HEK293T (cell line): ENCODE measurements around the gene SLC16A3.

ENCODE experiments used
- CTCF ChIA-PET: fragments of 350-600 bp; formaldehyde crosslinking; extraction: SDS; loops from one replicate; lab custom pipeline; 2021; ENCODE audit warnings: antibody characterized with exemption, inconsistent platforms; lab: Yijun Ruan, JAX
- POLR2A ChIA-PET: fragments of 350-600 bp; formaldehyde crosslinking; extraction: SDS; loops from one replicate; lab custom pipeline; 2020; ENCODE audit warnings: antibody characterized with exemption, inconsistent platforms; lab: Yijun Ruan, JAX
- DNase-seq: peaks from one replicate; pipeline ENCODE4 v3.0.0; 2012; ENCODE audit warnings: mixed read lengths; ENCODE audit errors: extremely low spot score
- ARNT ChIP-seq: fragments of 450-650 bp; IDR thresholded peaks from 2 replicates; pipeline ENCODE4 v1.6.1; 2017; ENCODE audit warnings: mild to moderate bottlenecking
- BHLHE40 ChIP-seq: fragments of 450-650 bp; IDR thresholded peaks from 2 replicates; pipeline ENCODE4 v1.6.1; 2016; ENCODE audit warnings: mild to moderate bottlenecking, moderate library complexity, borderline replicate concordance
- CTBP1 ChIP-seq: fragments of 450-650 bp; IDR thresholded peaks from 2 replicates; pipeline ENCODE4 v1.6.1; 2016; ENCODE audit warnings: borderline replicate concordance
- ELF4 ChIP-seq: fragments of 450-650 bp; IDR thresholded peaks from 2 replicates; pipeline ENCODE4 v1.6.1; 2017; ENCODE audit warnings: antibody characterized with exemption
- FOXA1 ChIP-seq: fragments of 450-650 bp; IDR thresholded peaks from 2 replicates; pipeline ENCODE4 v1.6.1; 2016; ENCODE audit warnings: mild to moderate bottlenecking
- FOXK2 ChIP-seq: fragments of 450-650 bp; IDR thresholded peaks from 2 replicates; pipeline ENCODE4 v1.6.1; 2016; ENCODE audit warnings: mild to moderate bottlenecking
- FOXM1 ChIP-seq: fragments of 450-650 bp; IDR thresholded peaks from 2 replicates; pipeline ENCODE4 v1.6.1; 2017; ENCODE audit warnings: mild to moderate bottlenecking, borderline replicate concordance
- HDGF ChIP-seq: fragments of 450-650 bp; IDR thresholded peaks from 2 replicates; pipeline ENCODE4 v1.6.1; 2017; ENCODE audit warnings: antibody characterized with exemption, borderline replicate concordance
- L3MBTL2 ChIP-seq: fragments of 450-650 bp; conservative IDR thresholded peaks from 2 replicates; pipeline ENCODE4 v1.6.1; 2016; ENCODE audit warnings: mild to moderate bottlenecking
- LEF1 ChIP-seq: fragments of 450-650 bp; IDR thresholded peaks from 2 replicates; pipeline ENCODE4 v1.6.1; 2017; ENCODE audit warnings: mild to moderate bottlenecking, borderline replicate concordance
- NFRKB ChIP-seq: fragments of 450-650 bp; IDR thresholded peaks from 2 replicates; pipeline ENCODE4 v1.6.1; 2016; ENCODE audit warnings: mild to moderate bottlenecking, moderate library complexity
- SP1 ChIP-seq: fragments of 450-650 bp; IDR thresholded peaks from 2 replicates; pipeline ENCODE4 v1.6.1; 2017
- SUZ12 ChIP-seq: fragments of 450-650 bp; IDR thresholded peaks from 2 replicates; pipeline ENCODE4 v1.6.1; 2016; ENCODE audit warnings: mild to moderate bottlenecking
- TARDBP ChIP-seq: fragments of 450-650 bp; IDR thresholded peaks from 2 replicates; pipeline ENCODE4 v1.6.1; 2016
- ZNF384 ChIP-seq: fragments of 450-650 bp; IDR thresholded peaks from 2 replicates; pipeline ENCODE4 v1.6.1; 2016
- TF ChIP-seq, protein P1 (sequence below): fragments of 450-650 bp; IDR thresholded peaks from 2 replicates; pipeline ENCODE4 v1.6.1; 2016

Gene SLC16A3

DNA sequence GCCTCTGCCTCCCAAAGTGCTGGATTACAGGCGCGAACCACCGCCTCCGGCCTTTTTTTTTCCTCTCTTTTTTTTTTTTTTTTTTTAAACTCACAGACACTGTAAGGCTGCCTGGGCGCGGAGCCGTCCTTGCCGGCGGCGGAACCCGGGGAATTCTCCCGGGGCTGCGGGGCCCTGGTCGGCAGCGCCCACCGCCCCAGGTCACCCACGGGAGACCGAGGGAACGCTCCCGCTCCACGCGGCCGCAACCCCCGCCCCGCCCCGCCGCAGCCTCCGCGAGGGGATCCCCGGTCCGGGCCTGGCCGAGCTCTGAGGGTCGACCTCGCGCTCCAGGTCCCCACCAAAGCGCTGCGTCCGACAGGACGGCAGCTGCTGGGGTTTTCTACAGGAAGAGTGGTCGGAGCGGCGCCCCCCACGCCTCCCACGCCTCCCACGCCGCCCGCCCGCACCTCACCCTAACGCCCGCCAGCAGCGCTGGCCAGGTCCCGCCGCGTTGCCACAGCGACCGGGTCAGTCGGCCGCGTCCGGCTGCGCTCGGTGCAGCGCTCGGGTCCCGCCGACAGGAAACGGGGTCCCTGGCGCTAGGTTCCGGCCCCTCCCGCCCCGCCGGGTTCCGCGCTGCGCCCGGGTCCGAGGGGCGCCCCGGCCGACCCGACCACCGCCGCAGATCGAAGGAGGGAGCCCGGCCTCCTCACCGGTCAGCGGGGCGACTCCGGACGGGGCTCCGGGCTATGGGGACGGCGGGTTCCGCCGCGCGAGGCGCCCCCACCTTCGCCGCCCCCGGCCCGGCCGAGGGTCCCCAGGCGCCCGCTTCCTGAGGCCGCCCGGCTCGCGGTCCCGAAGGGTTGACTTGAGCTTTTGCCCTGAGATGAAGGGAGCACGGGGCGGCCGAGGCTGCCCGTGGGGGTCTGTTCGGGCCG lies 16.3 kb upstream of the SLC16A3 start, which contains the start of gene CCDC57:
CCDC57 (minus strand) TSS at position 512 of the 920 bp plus-strand sequence. CDS start 10,898 bp downstream, outside the sequence.
- ChIA-PET CTCF (interaction anchor here (0.8 kb wide), 1 partner anchor 83 kb away, joined by 5 read pairs; no protein-coding TSS in a partner anchor), POLR2A (interaction anchor here (0.5 to 1.5 kb wide), 4 partner anchors 12 to 182 kb away, joined by 3 to 5 read pairs (median 4); no protein-coding TSS in a partner anchor)
- TF ChIP-seq ZNF384 (peak; percentile 92), TARDBP (peak; percentile 41; the same call in 1 of the 2 replicates), FOXM1 (peak; percentile 81; the same call in 1 of the 2 replicates), LEF1 (peak; percentile 85), L3MBTL2 (no peak), ARNT (peak; percentile 70; the same call in 1 of the 2 replicates), ELF4 (no peak)
- peak; percentile 94 for DNase-seq

- CTCF ChIA-PET, result interaction anchor here (0.5 kb wide), 1 partner anchor 180 kb away, joined by 3 read pairs; no protein-coding TSS in a partner anchor
- POLR2A ChIA-PET, result interaction anchor here (1.2 to 2.4 kb wide), 5 partner anchors 7 to 28 kb away, joined by 4 to 6 read pairs (median 5); no protein-coding TSS in a partner anchor
- peak; percentile 79 for DNase-seq
- TF ChIP-seq ELF4 (no peak), FOXA1 (no peak), SP1 (no peak), NFRKB (no peak)
Observed at GRCh38 chr17:82213251-82214011, 15.4 kb upstream of the SLC16A3 start.

GRCh38 chr17:82214012-82214628 lies 14.7 kb upstream of the SLC16A3 start:
- no peak for DNase-seq
- ChIA-PET CTCF (interaction anchor here (0.5 kb wide), 1 partner anchor 180 kb away, joined by 3 read pairs; no protein-coding TSS in a partner anchor), POLR2A (interaction anchor here (0.7 to 2.4 kb wide), 4 partner anchors 8 to 115 kb away, joined by 3 to 6 read pairs (median 4); no protein-coding TSS in a partner anchor)
- no peak for TF ChIP-seq L3MBTL2
- no peak for TF ChIP-seq HDGF
- no peak for TF ChIP-seq FOXK2
- TF ChIP-seq TARDBP, result no peak
- TF ChIP-seq, protein P1, sequence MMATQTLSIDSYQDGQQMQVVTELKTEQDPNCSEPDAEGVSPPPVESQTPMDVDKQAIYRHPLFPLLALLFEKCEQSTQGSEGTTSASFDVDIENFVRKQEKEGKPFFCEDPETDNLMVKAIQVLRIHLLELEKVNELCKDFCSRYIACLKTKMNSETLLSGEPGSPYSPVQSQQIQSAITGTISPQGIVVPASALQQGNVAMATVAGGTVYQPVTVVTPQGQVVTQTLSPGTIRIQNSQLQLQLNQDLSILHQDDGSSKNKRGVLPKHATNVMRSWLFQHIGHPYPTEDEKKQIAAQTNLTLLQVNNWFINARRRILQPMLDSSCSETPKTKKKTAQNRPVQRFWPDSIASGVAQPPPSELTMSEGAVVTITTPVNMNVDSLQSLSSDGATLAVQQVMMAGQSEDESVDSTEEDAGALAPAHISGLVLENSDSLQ, result no peak
- TF ChIP-seq CTBP1, result no peak
- TF ChIP-seq BHLHE40, result no peak
- no peak for TF ChIP-seq FOXM1
- no peak for TF ChIP-seq ELF4
- TF ChIP-seq SP1, result no peak
- TF ChIP-seq NFRKB, result no peak
- TF ChIP-seq LEF1, result no peak
- no peak for TF ChIP-seq ARNT
- TF ChIP-seq ZNF384, result no peak
- no peak for TF ChIP-seq SUZ12
- TF ChIP-seq FOXA1, result no peak

DNA sequence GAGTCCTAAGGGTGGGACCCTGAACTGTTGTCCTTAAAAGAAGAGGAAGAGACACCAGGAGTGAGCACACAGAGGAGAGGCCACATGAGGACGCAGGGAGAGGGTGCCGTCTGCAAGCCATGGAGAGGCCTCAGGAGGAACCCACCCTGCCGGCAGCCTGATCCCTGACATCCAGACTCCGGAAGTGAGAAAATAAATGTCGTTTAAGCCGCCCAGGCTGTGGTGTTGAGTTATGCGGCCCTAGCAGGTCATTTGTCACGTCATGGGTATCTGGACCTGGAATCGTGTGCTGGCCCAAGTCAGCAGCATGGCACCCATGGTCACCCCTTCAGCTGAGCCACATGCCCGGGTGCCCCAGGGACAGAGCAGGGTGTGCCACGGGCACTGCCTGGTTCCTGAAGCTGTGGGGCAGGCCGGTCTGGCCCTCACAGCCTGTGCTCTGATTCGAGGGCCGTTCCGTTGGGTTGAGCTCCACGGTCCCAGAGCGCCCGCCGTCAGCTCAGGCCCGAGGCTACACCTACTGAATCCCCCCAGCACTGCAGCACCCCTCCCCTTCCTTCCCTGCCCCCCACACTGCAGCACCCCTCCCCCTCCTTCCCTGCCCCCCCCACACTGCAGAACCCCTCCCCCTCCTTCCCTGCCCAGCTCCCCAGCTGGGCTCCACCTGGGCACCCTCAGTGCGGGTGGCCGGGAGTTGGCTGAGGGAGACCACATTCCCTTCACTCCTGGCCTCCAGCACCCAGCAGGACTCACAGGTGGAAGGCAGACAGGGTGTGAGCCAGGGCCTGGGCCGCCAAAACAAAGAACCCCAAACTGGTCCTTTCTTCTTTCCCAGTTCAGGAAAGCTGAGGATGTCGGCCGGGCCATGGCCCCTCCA lies 13.5 kb upstream of the SLC16A3 start:
- CTCF ChIA-PET, result no interaction called here

GRCh38 chr17:82215972-82216300 lies 12.9 kb upstream of the SLC16A3 start:
- ChIA-PET CTCF (interaction anchor here (0.5 kb wide), 1 partner anchor 1431 kb away, joined by 3 read pairs; no protein-coding TSS in a partner anchor), POLR2A (interaction anchor here (2.4 kb wide), 1 partner anchor 10 kb away, joined by 6 read pairs; no protein-coding TSS in a partner anchor)
- DNase-seq, result no peak
- TF ChIP-seq L3MBTL2 (no peak), HDGF (no peak), FOXK2 (no peak), TARDBP (no peak)
- TF ChIP-seq, protein P1, result no peak

More for the DNA sequence above, 13.5 kb upstream of the SLC16A3 start:
- DNase-seq, result no peak
- POLR2A ChIA-PET, result interaction anchor here (1.6 to 2.4 kb wide), 2 partner anchors 9 to 21 kb away, joined by 4 to 6 read pairs; no protein-coding TSS in a partner anchor
- no peak for TF ChIP-seq TARDBP
- no peak for TF ChIP-seq BHLHE40
- TF ChIP-seq NFRKB, result no peak
- TF ChIP-seq SUZ12, result no peak
- no peak for TF ChIP-seq FOXK2
- no peak for TF ChIP-seq FOXA1
